Nephron progenitor cell (in vitro differentiated cells): ENCODE measurements around the gene ARHGEF2.

Source experiments
- DNase-seq: peaks from one replicate; pipeline ENCODE4 v3.0.0; 2021
- H3K27ac Mint-ChIP-seq: 2 replicates; pipeline ENCODE4 v1.8.0; 2021; ENCODE audit warnings: mild to moderate bottlenecking, moderate library complexity, mixed read lengths
- H3K27me3 Mint-ChIP-seq: 2 replicates; pipeline ENCODE4 v1.8.0; 2021; ENCODE audit warnings: mild to moderate bottlenecking, low read depth, mixed read lengths; ENCODE audit not compliant: poor library complexity
- H3K36me3 Mint-ChIP-seq: 2 replicates; pipeline ENCODE4 v1.8.0; 2021; ENCODE audit warnings: low read depth, mixed read lengths
- H3K4me1 Mint-ChIP-seq: 2 replicates; pipeline ENCODE4 v1.8.0; 2021; ENCODE audit warnings: mixed read lengths
- H3K4me3 Mint-ChIP-seq: 2 replicates; pipeline ENCODE4 v1.8.0; 2021; ENCODE audit warnings: mild to moderate bottlenecking, moderate library complexity, mixed read lengths
- H3K9me3 Mint-ChIP-seq: 2 replicates; pipeline ENCODE4 v1.8.0; 2021; ENCODE audit warnings: mild to moderate bottlenecking, moderate library complexity, mixed read lengths
- TF ChIP-seq, protein P1 (sequence below): fragments of 200-600 bp; sonication (generic); IDR thresholded peaks from 2 replicates; pipeline ENCODE4 v1.5.0; 2021; ENCODE audit warnings: antibody characterized with exemption

Gene ARHGEF2

DNA sequence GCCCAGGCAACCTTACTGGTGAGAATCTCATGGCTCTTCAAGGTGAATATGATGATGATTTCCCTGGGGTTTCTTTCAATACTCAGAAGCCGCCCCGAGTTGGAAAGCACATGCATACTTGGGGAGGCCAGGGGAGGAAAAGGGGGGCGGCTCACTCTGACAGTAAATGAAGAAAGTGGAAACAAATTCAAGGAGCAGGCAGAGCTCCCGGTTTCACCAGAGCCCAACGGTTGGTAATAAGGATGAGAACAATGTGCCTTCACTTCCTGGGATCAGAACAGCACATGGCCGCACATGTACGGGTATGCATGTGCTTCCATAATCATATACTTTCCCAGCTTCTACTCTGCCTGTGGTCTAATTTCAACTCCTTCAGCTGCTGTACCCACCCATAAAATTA, 3.8 kb upstream of the ARHGEF2 start:
- peaks cover 62% of the 10 kb centered on the region for H3K4me1 Mint-ChIP-seq
- TF ChIP-seq, protein P1, sequence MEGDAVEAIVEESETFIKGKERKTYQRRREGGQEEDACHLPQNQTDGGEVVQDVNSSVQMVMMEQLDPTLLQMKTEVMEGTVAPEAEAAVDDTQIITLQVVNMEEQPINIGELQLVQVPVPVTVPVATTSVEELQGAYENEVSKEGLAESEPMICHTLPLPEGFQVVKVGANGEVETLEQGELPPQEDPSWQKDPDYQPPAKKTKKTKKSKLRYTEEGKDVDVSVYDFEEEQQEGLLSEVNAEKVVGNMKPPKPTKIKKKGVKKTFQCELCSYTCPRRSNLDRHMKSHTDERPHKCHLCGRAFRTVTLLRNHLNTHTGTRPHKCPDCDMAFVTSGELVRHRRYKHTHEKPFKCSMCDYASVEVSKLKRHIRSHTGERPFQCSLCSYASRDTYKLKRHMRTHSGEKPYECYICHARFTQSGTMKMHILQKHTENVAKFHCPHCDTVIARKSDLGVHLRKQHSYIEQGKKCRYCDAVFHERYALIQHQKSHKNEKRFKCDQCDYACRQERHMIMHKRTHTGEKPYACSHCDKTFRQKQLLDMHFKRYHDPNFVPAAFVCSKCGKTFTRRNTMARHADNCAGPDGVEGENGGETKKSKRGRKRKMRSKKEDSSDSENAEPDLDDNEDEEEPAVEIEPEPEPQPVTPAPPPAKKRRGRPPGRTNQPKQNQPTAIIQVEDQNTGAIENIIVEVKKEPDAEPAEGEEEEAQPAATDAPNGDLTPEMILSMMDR = no peak
- no peaks in the 10 kb centered on the region for H3K36me3 Mint-ChIP-seq
- DNase-seq = no peak
- H3K9me3 Mint-ChIP-seq = no peaks in the 10 kb centered on the region
- no peak overlapping the region for H3K4me3 Mint-ChIP-seq
- no peak overlapping the region for H3K27ac Mint-ChIP-seq
- H3K27me3 Mint-ChIP-seq = peaks cover 3% of the 10 kb centered on the region

DNA sequence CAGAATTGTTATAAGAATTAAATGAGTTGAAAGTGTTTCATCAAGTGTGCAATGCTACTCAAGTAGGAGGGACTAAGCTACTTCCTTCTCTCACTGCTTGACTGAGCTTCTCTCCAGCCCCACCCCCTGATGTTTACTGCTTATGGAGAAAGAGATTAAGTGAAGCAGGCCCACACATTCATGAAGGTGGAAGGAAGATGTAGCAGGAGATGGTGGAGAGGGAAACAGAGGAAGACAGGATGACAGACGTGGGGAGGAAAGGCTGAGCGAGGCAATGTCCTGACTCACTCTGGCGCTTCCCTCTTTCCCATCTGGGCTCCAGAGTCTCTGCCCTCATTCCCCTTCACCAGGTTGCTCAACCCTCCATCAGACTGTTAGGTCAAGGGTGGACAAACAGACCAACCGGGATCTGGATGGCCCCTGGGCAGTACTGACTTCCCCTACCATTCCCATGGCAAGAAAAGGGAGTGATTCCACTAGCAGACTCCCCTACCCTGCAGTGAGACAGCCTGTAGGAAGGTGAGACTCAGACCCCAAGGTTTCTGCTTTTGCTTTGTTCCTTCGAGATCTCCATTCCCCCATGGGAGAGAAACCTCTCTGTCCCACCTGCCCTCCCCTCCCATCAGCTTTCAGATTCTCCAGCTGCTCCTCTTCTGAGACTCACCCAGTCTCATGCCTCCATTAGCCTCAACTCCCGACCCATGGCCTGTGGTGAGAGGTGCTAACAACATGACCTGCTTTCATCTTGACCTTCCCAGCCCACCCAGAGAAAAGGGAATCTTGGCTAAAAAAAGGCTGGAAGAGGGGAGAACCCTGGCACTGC, 3.1 kb upstream of the ARHGEF2 start:
- Mint-ChIP-seq H3K27ac (no peak overlapping the region), H3K4me3 (peak overlapping the region; percentile 34), H3K36me3 (no peaks in the 10 kb centered on the region), H3K9me3 (no peaks in the 10 kb centered on the region), H3K27me3 (peaks cover 3% of the 10 kb centered on the region), H3K4me1 (peaks cover 68% of the 10 kb centered on the region)
- TF ChIP-seq, protein P1 = no peak
- no peak for DNase-seq

DNA sequence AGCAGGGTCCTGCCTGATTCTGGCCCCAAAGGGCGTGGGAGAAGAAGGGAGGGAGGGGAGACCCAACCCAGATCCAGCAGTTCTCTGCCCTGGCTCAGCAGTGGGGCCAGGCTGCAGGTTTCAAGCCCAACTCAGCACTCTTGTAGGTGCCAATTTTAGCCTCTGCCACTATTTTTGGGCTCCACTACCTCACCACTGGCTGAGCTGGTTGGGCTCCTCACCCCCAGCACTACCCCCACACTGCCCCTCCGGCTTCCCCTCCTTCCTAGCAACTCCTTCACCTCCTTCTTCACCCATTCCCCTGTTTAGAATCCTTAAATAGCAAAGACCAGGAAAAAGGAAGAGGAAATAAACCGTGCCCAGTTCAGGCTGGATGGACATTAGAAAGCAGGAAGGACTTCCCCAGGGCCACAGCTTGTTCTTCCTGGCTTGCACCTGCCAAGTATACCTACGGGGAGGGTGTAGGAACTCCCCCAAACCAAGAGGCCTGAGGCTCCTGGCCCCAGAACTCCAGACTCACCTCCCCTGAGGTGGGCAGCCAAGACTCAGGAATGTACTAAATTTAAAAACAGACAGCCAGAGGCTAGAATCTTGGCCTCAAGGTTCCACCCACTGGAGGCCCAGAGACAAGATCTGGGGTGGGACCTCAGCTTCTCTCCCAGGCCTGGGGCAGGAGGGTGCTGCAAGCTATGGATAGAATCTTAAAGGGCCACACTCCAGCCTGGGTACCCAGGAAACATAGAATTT, 1.4 kb upstream of the ARHGEF2 start:
- peaks cover 3% of the 10 kb centered on the region for H3K27me3 Mint-ChIP-seq
- peak overlapping the region; percentile 97 for H3K4me3 Mint-ChIP-seq
- peak overlapping the region; percentile 89 for H3K27ac Mint-ChIP-seq
- H3K4me1 Mint-ChIP-seq = peaks cover 85% of the 10 kb centered on the region
- no peaks in the 10 kb centered on the region for H3K36me3 Mint-ChIP-seq
- H3K9me3 Mint-ChIP-seq = no peaks in the 10 kb centered on the region
- TF ChIP-seq, protein P1 = no peak
- no peak for DNase-seq

DNA sequence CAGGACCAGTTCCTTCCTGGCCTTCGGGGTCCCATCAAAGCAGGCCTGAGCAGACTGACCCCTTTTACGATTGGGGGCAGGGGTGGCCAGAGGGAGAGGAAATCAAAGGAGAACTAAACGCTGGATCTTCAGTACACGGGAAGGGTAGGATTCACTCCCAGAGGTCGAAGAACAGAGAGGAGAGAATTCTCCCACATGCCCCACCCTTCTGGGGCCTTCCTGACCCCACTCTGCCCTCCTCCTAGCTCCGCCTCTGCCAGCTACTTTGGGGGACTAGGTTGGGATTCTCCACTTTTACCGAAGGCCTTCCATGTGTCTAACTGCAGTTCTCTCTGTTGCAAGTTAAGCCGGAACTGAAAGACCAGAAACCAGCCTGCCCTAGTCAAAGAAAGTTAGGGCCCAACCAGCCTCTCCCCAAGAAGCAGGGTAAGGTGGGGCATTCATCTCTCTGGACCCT, 654 bp upstream of the ARHGEF2 start:
- no peaks in the 10 kb centered on the region for H3K9me3 Mint-ChIP-seq
- H3K36me3 Mint-ChIP-seq = no peaks in the 10 kb centered on the region
- TF ChIP-seq, protein P1 = no peak
- H3K27me3 Mint-ChIP-seq = no peaks in the 10 kb centered on the region
- H3K4me1 Mint-ChIP-seq = peaks cover 86% of the 10 kb centered on the region
- peak overlapping the region; percentile 89 for H3K27ac Mint-ChIP-seq
- no peak for DNase-seq
- H3K4me3 Mint-ChIP-seq = peak overlapping the region; percentile 97

DNA sequence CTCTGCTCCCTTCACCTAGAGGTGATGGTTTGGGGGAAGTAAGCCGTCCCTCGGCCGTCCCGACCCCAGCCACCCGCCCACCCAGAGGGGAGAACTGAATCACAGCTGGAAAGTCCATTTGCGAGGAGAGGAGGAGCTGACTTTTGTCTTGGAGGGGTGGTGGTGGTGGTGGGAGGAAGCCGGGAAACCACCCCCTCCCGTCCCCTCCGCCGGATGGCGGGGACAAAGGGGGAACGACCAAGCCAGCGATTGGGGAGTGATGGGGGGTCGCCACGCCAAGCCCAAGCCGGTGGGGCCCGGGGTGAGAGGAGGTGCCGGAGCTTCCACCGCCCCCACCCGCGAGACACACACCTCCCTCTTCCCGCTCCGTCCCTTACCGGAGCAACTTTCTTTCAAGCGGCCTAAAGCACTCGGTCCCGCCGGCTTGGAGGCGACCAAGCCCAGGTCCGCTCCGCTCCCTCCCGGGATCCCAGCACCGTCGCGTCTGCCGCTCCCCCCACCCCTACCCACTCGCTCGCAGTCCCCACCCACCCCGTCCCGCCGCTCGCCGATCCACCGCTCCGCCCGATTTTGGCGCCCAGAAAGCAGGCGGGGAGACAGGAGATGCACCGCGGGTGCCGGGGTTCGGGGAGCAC, 540 bp downstream of the ARHGEF2 start:
- Mint-ChIP-seq H3K4me3 (peak overlapping the region; percentile 97), H3K27me3 (no peaks in the 10 kb centered on the region), H3K27ac (peak overlapping the region; percentile 98), H3K4me1 (peaks cover 88% of the 10 kb centered on the region), H3K36me3 (no peaks in the 10 kb centered on the region), H3K9me3 (no peaks in the 10 kb centered on the region)
- TF ChIP-seq, protein P1 = no peak
- DNase-seq = peak; percentile 59
